ENCODE measurements around the gene HS3ST4.

GRCh38 chr16:25692742-25693508 is 1.2 kb downstream of the HS3ST4 start:
- TF ChIP-seq CTCF (IDR thresholded peaks at IDR 0.05) (no peak), POLR2A (IDR thresholded peaks at IDR 0.05) (no peak)
